ENCODE measurements around the gene C2CD3. TPM values are rescaled to one million over a fixed set of nuclear protein-coding genes. Genes with fewer than 3 reads are reported as not detected.

C2CD3 gene
- polyA plus RNA-seq, 3 donors from 2014 or later = 0.93 to 16.0 (median 5.1) TPM

DNA sequence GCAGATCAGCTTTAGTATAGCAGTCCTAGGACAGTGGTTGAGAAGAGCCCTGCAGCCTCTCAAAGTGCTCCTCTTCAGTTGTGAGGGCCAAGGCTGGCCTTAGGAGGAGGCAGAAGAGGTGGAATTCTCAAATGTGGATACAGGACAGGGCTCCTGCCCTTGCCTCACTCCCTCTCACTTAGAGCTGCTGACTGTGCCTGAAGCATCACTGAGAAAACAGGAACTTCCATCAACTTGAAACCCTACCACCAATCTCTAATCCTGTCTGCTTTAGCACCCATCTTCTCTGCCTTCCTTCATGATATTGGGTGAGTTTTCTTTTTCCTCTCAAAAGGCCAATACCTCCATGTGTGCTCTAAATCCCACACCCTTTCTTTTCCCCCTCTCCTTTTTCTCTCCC is 147.5 kb downstream of the C2CD3 start:
- no peak for DNase-seq
- Mint-ChIP-seq H3K4me1 (peaks cover 15 to 32% of the 10 kb centered on the region in 2 donors), H3K36me3 (peaks cover 10 to 31% (median 22%) of the 10 kb centered on the region in 3 donors), H3K27me3 (ENCODE audit: low read depth in 3 of 3) (peaks cover 0 to 2% (median 0%) of the 10 kb centered on the region in 3 donors), H3K27ac (peak overlapping the region in 2 of 6 donors; percentile 1 to 62), H3K9me3 (no peaks in the 10 kb centered on the region), H3K4me3 (no peak overlapping the region)

DNA sequence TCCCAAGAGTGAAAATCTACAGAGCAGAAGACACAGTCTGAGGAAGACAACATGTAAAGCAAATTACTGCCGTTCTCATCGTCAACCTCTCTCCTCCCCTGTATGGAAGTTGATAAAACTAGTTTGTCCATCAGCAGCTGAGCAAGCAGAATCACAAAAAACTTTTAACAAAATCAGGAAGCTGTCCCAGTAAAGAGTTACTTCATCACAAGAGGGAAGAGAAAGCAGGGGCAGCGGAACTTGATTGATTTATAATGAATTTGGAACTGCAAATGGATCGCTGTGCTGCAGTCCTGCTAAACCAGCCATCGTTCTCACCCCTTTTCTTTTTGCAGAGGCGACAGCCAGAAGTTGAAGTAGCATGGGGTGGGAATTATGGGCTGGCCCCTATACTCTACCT is 148.3 kb downstream of the C2CD3 start:
- Mint-ChIP-seq H3K4me1 (peaks cover 15 to 35% of the 10 kb centered on the region in 2 donors), H3K27ac (no peak overlapping the region), H3K9me3 (no peaks in the 10 kb centered on the region), H3K27me3 (ENCODE audit: low read depth in 3 of 3) (peaks cover 0 to 2% (median 0%) of the 10 kb centered on the region in 3 donors), H3K4me3 (no peak overlapping the region), H3K36me3 (peaks cover 9 to 30% (median 19%) of the 10 kb centered on the region in 3 donors)
- DNase-seq = no peak

DNA sequence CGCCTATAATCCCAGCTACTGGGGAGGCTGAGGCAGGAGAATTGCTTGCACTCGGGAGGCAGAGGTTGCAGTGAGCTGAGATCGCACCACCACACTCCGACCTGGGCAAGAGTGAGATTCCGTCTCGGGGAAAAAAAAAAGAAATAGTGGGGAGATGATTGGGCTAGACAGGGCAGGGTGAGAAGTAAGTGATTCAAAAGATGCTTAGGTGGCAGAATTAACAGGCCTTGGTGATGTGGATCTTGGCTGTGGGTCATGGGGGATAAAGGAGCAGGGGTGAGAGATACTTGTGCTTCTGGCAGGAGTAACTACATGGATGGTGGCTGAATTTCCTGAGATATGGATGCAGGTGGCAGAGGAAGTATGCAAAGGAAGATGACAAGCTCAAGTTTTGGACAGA is 148.8 kb downstream of the C2CD3 start:
- no peak overlapping the region for H3K4me3 Mint-ChIP-seq
- H3K27ac Mint-ChIP-seq = no peak overlapping the region
- DNase-seq = no peak
- peaks cover 0 to 2% (median 0%) of the 10 kb centered on the region in 3 donors for H3K27me3 Mint-ChIP-seq (ENCODE audit: low read depth in 3 of 3)
- peaks cover 15 to 35% of the 10 kb centered on the region in 2 donors for H3K4me1 Mint-ChIP-seq
- peaks cover 15 to 35% (median 24%) of the 10 kb centered on the region in 3 donors for H3K36me3 Mint-ChIP-seq
- H3K9me3 Mint-ChIP-seq = no peaks in the 10 kb centered on the region

DNA sequence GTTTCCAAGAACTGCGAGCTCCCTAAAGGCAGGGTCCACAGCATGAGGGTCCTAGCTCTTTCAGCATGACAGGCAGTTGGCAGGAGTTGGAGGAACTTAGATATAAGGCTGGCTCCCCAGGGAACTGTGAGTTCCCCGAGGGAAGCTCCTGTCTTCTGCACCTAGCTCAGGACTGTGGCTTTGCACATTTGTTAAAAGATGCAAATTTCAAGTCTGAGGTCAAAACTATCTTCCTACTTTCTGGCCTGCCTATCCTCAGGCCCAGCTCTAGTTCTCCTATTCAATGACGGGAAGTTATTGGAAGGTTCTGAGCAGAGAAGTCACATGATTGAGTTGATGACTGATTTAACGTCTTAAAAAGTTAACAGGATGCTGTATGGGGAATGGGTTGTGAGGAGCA is 150.3 kb downstream of the C2CD3 start:
- H3K36me3 Mint-ChIP-seq = peaks cover 24 to 40% (median 30%) of the 10 kb centered on the region in 3 donors
- H3K9me3 Mint-ChIP-seq = no peaks in the 10 kb centered on the region
- peaks cover 0 to 2% (median 2%) of the 10 kb centered on the region in 3 donors for H3K27me3 Mint-ChIP-seq (ENCODE audit: low read depth in 3 of 3)
- peaks cover 11 to 28% of the 10 kb centered on the region in 2 donors for H3K4me1 Mint-ChIP-seq
- DNase-seq = no peak
- H3K4me3 Mint-ChIP-seq = no peak overlapping the region
- no peak overlapping the region for H3K27ac Mint-ChIP-seq

DNA sequence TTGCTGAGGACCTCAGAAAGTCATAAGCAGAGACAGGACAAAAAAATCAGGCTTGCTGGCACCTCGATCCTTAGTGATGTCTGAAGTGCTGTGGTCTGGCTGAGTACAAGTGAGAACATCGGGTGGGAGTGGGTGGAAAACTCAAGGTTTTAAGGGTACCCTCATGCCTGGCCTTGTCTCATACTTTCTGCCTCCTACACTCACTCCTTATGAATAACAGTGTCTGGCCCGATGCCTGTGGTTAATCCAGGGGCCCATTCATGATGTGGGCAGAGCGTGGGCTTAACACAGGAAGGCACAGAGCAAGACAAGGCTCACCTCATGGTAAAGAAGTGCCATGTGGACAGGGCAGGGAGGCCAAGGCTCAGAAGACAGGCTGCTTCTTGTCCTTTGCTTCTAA is 150.9 kb downstream of the C2CD3 start:
- H3K36me3 Mint-ChIP-seq = peaks cover 24 to 42% (median 30%) of the 10 kb centered on the region in 3 donors
- H3K27me3 Mint-ChIP-seq (ENCODE audit: low read depth in 3 of 3) = peaks cover 0 to 2% (median 2%) of the 10 kb centered on the region in 3 donors
- peaks cover 8 to 23% of the 10 kb centered on the region in 2 donors for H3K4me1 Mint-ChIP-seq
- H3K9me3 Mint-ChIP-seq = no peaks in the 10 kb centered on the region
- H3K4me3 Mint-ChIP-seq = no peak overlapping the region
- H3K27ac Mint-ChIP-seq = peak overlapping the region in 1 of 6 donors; percentile 31
- peak; percentile 58 to 63 (median 63) for DNase-seq

DNA sequence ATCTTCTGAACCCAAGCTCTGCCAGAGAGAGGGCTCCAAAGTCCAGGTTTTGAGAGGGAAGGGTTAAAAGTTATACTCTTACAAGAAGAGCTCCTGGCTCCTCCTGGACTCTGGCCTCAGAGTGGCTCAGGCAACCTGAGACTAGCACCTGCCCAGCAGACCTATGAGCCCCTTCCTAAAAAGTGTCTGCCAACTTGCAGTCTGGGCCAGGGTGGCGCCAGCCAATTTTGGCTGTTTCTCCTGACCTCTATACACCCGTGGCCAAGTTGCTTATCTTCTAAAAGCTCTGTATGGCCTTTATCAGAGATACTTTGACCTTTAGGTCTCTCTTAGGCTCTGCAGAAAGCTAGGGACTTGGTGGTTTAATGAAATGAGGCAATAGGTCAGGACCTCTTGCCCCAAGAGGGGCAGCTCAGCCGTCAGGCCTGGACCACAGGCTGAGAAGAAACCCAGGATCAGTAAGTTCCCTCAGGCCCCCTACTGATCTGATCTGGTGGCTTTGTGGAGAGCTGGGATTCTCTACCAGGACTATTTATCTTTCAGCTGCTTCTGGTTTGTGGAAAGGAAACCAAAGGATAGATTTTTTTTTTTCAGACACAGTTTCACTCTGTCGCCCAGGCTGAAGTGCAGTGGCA is 151.6 kb downstream of the C2CD3 start:
- peaks cover 24 to 46% (median 30%) of the 10 kb centered on the region in 3 donors for H3K36me3 Mint-ChIP-seq
- no peaks in the 10 kb centered on the region for H3K9me3 Mint-ChIP-seq
- peak overlapping the region in 1 of 6 donors; percentile 31 for H3K27ac Mint-ChIP-seq
- H3K4me3 Mint-ChIP-seq = no peak overlapping the region
- H3K27me3 Mint-ChIP-seq (ENCODE audit: low read depth in 3 of 3) = peaks cover 0 to 2% (median 2%) of the 10 kb centered on the region in 3 donors
- H3K4me1 Mint-ChIP-seq = peaks cover 6 to 20% of the 10 kb centered on the region in 2 donors
- DNase-seq = no peak

DNA sequence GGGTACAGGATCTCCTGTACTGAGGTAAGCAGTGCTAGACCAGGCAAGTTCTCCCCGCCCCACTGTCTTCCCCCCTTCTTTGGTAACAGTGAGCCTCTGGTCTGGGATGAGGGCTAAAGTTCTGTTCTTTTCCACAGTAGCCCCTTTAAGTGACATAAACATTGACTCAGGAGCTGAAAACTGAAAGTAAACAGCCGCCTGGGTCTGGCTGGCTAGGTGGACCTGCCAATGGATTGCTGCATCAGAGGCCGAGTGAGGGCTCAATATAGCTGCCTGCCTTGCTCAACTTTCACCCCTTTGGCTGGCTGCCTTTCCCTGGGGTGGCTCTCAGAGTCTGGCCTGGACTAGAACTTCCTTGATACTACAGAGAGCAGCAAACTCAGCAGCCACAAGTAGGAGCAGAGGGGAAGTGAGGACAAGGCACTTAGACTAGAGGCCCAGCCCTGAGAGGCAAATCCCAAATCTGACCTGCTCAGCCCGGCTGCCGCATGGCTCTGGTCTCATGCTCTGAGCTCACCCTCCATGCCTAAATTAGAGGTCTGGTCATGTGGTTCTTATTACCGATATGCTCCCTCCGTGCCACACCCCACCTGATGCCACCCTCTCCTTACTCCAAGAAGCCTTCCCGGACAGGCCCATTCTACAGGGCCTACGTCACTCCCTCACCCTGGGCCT is 152.3 kb downstream of the C2CD3 start:
- Mint-ChIP-seq H3K27ac (peak overlapping the region in 5 of 6 donors; percentile 3 to 58 (median 55)), H3K27me3 (ENCODE audit: low read depth in 3 of 3) (peaks cover 0 to 2% (median 1%) of the 10 kb centered on the region in 3 donors), H3K4me1 (peaks cover 6 to 14% of the 10 kb centered on the region in 2 donors), H3K36me3 (peaks cover 18 to 42% (median 24%) of the 10 kb centered on the region in 3 donors), H3K4me3 (peak overlapping the region in 2 of 5 donors; percentile 12 to 23), H3K9me3 (no peaks in the 10 kb centered on the region)
- DNase-seq = no peak

DNA sequence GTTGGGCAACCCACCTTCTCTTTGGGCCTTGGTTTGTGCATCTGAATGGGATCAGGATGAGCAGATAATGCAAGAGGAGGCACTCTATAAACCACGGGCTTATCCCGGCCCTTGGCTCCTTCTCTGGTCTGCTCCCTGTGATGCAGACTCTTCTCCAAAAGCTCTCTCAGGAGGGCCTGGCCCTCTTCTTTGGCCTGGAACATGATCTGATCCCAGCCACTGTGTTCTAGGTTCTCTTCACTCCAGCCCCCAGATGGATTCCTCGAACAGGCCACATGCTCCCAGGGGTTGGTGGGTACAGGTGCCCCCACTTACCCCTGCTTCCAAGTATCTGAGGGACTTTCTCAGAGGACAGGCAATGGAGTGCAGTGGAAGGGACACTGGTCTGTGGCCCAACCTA is 153.2 kb downstream of the C2CD3 start:
- H3K4me3 Mint-ChIP-seq = no peak overlapping the region
- peaks cover 6 to 15% of the 10 kb centered on the region in 2 donors for H3K4me1 Mint-ChIP-seq
- peaks cover 0 to 2% (median 0%) of the 10 kb centered on the region in 3 donors for H3K27me3 Mint-ChIP-seq (ENCODE audit: low read depth in 3 of 3)
- H3K36me3 Mint-ChIP-seq = peaks cover 18 to 40% (median 18%) of the 10 kb centered on the region in 3 donors
- H3K9me3 Mint-ChIP-seq = no peaks in the 10 kb centered on the region
- peak overlapping the region in 1 of 6 donors; percentile 49 for H3K27ac Mint-ChIP-seq
- DNase-seq = no peak

DNA sequence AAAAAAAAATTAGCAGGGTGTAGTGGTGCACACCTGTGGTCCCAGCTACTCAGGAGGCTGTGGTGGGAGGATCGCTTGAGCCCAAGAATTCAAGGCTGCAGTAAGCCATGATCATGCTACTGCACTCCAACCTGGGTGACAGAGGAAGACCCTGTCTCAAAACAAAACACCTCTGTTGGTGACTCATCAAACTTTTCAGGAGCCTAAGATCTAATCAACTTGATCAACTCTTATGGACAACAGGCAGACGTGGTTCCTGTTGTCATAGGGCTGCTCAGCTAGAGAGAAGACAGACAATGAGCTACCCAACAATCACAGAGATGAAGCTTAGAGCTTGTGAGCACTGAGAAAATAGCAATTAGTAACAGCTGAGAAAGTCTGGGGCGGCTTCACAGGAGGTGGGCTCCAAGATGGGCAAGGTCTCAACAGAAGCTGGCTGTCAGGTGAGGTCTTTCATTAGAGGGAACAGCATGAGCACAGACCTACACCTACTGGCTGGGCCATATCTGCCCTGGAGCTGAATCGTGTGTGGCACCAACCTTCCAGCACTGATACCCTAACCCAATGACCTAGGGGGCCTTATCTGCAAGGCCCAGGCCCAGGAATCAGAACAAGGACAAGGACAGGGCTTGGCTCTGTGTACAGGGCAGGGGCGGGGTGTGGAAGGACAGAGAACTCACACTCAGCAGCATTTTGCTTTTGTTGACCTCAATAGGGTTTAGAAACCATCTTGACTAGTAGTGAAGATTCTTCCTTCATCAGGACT is 154.7 kb downstream of the C2CD3 start:
- Mint-ChIP-seq H3K9me3 (no peaks in the 10 kb centered on the region), H3K4me3 (no peak overlapping the region), H3K27ac (peak overlapping the region in 1 of 6 donors; percentile 6), H3K27me3 (ENCODE audit: low read depth in 3 of 3) (peaks cover 0 to 2% (median 0%) of the 10 kb centered on the region in 3 donors), H3K36me3 (peaks cover 18 to 50% (median 22%) of the 10 kb centered on the region in 3 donors), H3K4me1 (peaks cover 14 to 30% of the 10 kb centered on the region in 2 donors)
- DNase-seq = no peak

DNA sequence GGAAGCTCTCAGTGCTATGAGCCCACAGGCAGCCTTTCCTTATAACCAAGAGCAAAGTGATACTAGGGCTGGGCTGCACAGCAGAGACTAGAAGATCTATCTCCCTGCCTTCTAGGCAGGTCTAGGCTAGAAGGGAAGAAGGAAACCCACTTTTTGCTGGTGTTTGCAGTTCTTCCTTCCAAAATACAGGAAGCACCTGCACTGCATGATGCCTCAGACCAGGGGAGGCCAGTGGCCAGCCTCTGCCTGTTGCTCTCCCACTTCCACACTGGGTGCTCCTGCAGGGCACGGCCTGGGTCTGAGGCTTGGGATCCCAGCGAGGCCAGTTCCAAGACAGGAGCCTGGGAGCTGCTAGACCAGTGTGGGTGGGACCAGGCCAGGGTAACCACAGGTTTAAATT is 155.9 kb downstream of the C2CD3 start:
- Mint-ChIP-seq H3K4me3 (no peak overlapping the region), H3K27me3 (ENCODE audit: low read depth in 3 of 3) (peaks cover 0 to 2% (median 0%) of the 10 kb centered on the region in 3 donors), H3K9me3 (no peaks in the 10 kb centered on the region), H3K27ac (no peak overlapping the region), H3K4me1 (peaks cover 26 to 43% of the 10 kb centered on the region in 2 donors), H3K36me3 (peaks cover 22 to 52% (median 23%) of the 10 kb centered on the region in 3 donors)
- DNase-seq = no peak

DNA sequence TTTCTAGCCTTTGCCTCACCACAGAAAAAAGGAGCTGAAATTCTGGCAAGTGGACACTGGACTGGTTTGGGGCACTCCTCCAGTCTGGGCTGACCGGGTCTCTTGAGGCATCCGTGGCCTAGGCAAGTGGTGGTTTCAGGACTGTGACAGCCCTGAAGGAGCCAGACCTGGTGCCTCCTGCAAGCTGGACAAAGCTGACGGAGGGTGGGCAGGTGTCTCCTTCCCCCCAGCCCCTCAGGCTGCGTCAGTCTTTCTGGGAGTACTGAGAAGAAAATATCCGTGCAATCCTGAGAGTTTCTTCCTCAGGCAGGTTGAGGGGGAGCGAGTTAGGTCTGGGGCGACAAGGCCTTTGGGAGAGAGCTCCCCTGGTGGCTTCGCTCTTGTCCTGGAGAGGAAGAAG is 157.7 kb downstream of the C2CD3 start:
- no peak for DNase-seq
- peak overlapping the region in 1 of 6 donors; percentile 80 for H3K27ac Mint-ChIP-seq
- peaks cover 22 to 52% (median 26%) of the 10 kb centered on the region in 3 donors for H3K36me3 Mint-ChIP-seq
- peaks cover 0 to 2% (median 0%) of the 10 kb centered on the region in 3 donors for H3K27me3 Mint-ChIP-seq (ENCODE audit: low read depth in 3 of 3)
- H3K4me1 Mint-ChIP-seq = peaks cover 42 to 49% of the 10 kb centered on the region in 2 donors
- H3K4me3 Mint-ChIP-seq = no peak overlapping the region
- H3K9me3 Mint-ChIP-seq = no peaks in the 10 kb centered on the region

DNA sequence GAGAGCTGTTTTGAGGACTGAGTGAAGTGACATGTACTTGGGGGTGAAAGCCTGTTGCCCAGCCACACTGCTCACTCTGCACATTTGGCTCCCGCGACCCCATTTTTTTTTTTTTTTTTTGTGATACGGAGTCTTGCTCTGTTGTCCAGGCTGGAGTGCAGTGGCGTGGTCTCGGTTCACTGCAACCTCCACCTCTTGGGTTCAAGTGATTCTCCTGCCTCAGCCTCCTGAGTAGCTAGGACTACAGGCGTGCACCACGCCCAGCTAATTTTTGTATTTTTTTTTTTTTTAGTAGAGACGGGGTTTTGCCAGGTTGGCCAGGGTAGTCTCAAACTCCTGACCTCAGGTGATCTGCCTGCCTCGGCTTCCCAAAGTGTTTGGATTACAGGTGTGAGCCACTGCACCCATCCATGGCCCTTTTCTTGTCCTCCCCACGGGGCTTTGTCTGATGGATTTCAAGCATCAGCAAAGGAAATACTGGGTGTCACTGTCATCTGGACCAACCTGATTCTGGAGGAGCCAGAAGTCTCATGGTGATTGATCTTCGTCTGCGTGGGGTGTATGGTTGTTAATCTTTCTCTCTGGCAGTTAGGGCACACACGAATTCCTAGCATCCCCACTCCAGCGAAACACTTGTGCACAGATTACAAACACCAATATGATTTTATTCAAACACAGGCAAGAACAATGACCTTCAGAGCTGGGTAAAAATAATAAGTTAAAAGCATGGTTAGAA is 158.6 kb downstream of the C2CD3 start:
- H3K4me1 Mint-ChIP-seq = peaks cover 50 to 54% of the 10 kb centered on the region in 2 donors

More for the DNA sequence above, 158.6 kb downstream of the C2CD3 start:
- H3K9me3 Mint-ChIP-seq = no peaks in the 10 kb centered on the region
- H3K36me3 Mint-ChIP-seq = peaks cover 16 to 46% (median 23%) of the 10 kb centered on the region in 3 donors
- peak overlapping the region in 3 of 5 donors; percentile 7 to 56 (median 18) for H3K4me3 Mint-ChIP-seq
- DNase-seq = no peak
- H3K27ac Mint-ChIP-seq = peak overlapping the region in 5 of 6 donors; percentile 53 to 91 (median 81)
- H3K27me3 Mint-ChIP-seq (ENCODE audit: low read depth in 3 of 3) = peaks cover 0 to 2% (median 0%) of the 10 kb centered on the region in 3 donors
